ENCODE results near the gene ST6GALNAC4. TPM values are rescaled to one million over a fixed set of nuclear protein-coding genes. Genes with fewer than 3 reads are reported as not detected.

Gene ST6GALNAC4
- total RNA-seq, 2 donors from 2014 or later, result 25.4 to 66.5 TPM

- Histone ChIP-seq H3K36me3 (peaks cover 7% of the 10 kb centered on the region), H3K4me3 (peak overlapping the region; percentile 70)
These were observed 21.5 kb upstream of the ST6GALNAC4 start for GRCh38 chr9:127938298-127938690.

DNA sequence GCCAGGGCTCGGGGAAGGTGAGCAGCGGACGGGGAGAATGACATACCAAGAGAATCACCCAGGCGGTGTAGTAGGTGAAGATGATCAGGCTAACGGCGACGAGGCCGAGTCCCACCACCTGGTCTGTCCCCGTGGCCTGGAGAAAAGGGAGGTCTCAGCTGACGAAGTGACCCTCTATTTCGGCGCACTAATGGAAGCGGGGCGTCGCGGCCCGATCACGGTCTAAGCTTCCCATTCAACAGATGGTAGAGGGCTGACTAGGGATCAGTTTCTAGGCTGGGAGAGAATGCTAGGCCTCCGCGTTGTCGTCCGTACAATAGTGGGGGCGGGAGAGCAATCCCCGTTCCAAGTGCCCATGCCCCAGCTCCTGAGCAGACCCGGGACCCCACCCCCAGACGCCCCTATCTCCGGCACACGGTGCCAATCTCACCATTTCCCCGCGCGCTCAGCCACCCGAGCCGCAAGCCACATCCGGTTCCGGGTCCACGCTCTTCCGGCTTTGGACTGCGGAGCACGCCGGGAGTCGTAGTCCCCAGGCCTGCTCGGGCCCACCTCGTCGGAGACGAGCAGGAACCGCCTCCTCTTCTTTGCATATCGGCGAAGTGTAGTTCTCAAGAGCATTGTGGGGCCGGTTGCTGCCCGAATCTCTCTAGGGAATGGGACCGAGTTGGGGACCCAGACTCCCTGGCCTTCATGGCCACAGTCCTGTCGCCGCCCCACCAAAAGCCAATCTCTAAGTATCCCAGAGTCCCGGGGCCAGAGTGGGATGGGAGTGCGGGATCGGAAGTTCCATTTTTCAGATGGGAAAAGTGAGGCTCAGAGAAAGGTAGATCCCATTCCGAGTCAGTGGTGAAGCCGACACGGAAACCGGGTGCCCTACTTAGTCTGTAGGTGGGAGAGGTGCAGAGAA lies 20.8 kb upstream of the ST6GALNAC4 start, which contains the start of gene DPM2:
Gene DPM2, minus strand, starts transcription at position 467 of the 910 bp plus-strand sequence. Its CDS starts 34 bp downstream, at position 433.
- peaks cover 5% of the 10 kb centered on the region for H3K4me1 ChIP-seq

More at GRCh38 chr9:127938298-127938690, 21.5 kb upstream of the ST6GALNAC4 start:
- DNase-seq, result no peak
- Histone ChIP-seq H3K4me1 (peaks cover 5% of the 10 kb centered on the region), H3K9me3 (no peaks in the 10 kb centered on the region), H3K27me3 (no peaks in the 10 kb centered on the region), H3K27ac (peak overlapping the region; percentile 50), H3K9ac (ENCODE audit: low read depth in 2 of 2, low read length in 2 of 2) (peak overlapping the region; percentile 82 to 88)
- intact Hi-C loops (cut with DNase I), result no loop called here
- no peak for TF ChIP-seq CTCF (IDR thresholded peaks at IDR 0.05)

GRCh38 chr9:127937056-127937387 lies 20.2 kb upstream of the ST6GALNAC4 start:
- Histone ChIP-seq H3K27ac (no peak overlapping the region), H3K9ac (ENCODE audit: low read depth in 2 of 2, low read length in 2 of 2) (peak overlapping the region; percentile 82 to 88), H3K9me3 (no peaks in the 10 kb centered on the region), H3K36me3 (peaks cover 2% of the 10 kb centered on the region), H3K4me1 (peaks cover 5% of the 10 kb centered on the region), H3K27me3 (no peaks in the 10 kb centered on the region), H3K4me3 (peak overlapping the region; percentile 70)
- no peak for TF ChIP-seq CTCF (IDR thresholded peaks at IDR 0.05)
- DNase-seq, result no peak
- intact Hi-C loops (cut with DNase I), result no loop called here

More for the DNA sequence above, 20.8 kb upstream of the ST6GALNAC4 start, which contains the start of gene DPM2:
- Histone ChIP-seq H3K4me3 (peak within 1 kb of the TSS; percentile 70), H3K27me3 (no peaks in the 10 kb centered on the region), H3K27ac (peak within 1 kb of the TSS; percentile 50), H3K9ac (ENCODE audit: low read depth in 2 of 2, low read length in 2 of 2) (peak within 1 kb of the TSS; percentile 82 to 88), H3K36me3 (peaks cover 7% of the 10 kb centered on the region), H3K9me3 (no peaks in the 10 kb centered on the region)
- peak; percentile 84 for DNase-seq
- intact Hi-C loops (cut with DNase I), result no loop called here
- TF ChIP-seq CTCF (IDR thresholded peaks at IDR 0.05), result no peak

DNA sequence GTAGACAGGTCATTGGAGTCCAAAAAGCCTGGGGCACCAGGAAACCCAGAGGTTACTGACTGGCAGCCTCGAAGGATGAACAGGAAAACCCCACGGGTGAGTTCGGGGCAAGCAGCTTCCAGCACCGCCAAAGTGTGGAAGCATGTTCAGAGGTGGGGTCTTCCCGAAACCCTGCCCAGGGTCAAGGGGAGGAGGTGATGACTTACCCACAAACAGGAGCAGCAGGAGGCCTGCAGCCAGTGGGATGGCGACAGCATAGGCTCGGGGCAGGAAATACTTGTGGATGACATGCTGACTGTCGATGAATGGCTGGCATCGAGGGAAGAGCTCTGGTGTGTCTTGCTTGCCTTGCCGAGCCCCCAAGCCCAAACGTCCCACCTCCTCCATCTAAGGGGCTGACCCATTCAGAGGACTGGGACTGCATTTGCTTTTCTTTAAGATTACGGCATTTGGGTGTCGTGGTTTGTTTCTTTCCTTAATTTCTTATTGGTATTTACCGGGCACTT lies 19.6 kb upstream of the ST6GALNAC4 start:
- Histone ChIP-seq H3K9ac (ENCODE audit: low read depth in 2 of 2, low read length in 2 of 2) (peak overlapping the region; percentile 39 to 88), H3K36me3 (no peaks in the 10 kb centered on the region), H3K4me1 (peaks cover 8% of the 10 kb centered on the region), H3K4me3 (peak overlapping the region; percentile 70), H3K9me3 (no peaks in the 10 kb centered on the region), H3K27me3 (no peaks in the 10 kb centered on the region), H3K27ac (no peak overlapping the region)
- intact Hi-C loops (cut with DNase I), result no loop called here
- no peak for TF ChIP-seq CTCF (IDR thresholded peaks at IDR 0.05)
- no peak for DNase-seq

GRCh38 chr9:127935765-127936221 lies 19.0 kb upstream of the ST6GALNAC4 start:
- no peak for TF ChIP-seq CTCF (IDR thresholded peaks at IDR 0.05)
- Histone ChIP-seq H3K27ac (no peak overlapping the region), H3K4me1 (peaks cover 14% of the 10 kb centered on the region), H3K27me3 (no peaks in the 10 kb centered on the region), H3K9me3 (no peaks in the 10 kb centered on the region), H3K9ac (ENCODE audit: low read depth in 2 of 2, low read length in 2 of 2) (peak overlapping the region in 1 of 2 donors; percentile 39), H3K4me3 (no peak overlapping the region), H3K36me3 (no peaks in the 10 kb centered on the region)
- intact Hi-C loops (cut with DNase I), result no loop called here
- no peak for DNase-seq
